ENCODE results near the gene RUVBL2. TPM values are rescaled to one million over a fixed set of nuclear protein-coding genes. Genes with fewer than 3 reads are reported as not detected.
A peak's percentile ranks its signal among the peaks of the same experiment; 100 is the strongest.
"Not testable (repeated sequence)": the region's sequence is repeated elsewhere in the genome, so short reads cannot be mapped to it uniquely, and the experiment has no call there.

The RUVBL2 gene
- total RNA-seq, 2 donors from 2014 or later, result 110 to 126 TPM

- 61% methylated on average over 10 of the region's 12 CpGs for WGBS
- intact Hi-C loops (cut with DNase I); H3K4me3 ChIP-seq; H3K9me3 ChIP-seq; H3K27me3 ChIP-seq (replicated peaks; ENCODE audit: insufficient read depth); DNase-seq (ENCODE audit: low spot score); H3K27ac ChIP-seq; H3K36me3 ChIP-seq; H3K4me1 ChIP-seq (replicated peaks): not testable (repeated sequence)
These were observed 55.3 kb downstream of the RUVBL2 start, which contains the start of gene CGB8 for GRCh38 chr19:49049011-49049410. Gene CGB8, minus strand, starts transcription at chr19:49049111. Its CDS starts 372 bp downstream, at chr19:49048739.

- H3K27ac ChIP-seq; H3K27me3 ChIP-seq (replicated peaks; ENCODE audit: insufficient read depth); H3K36me3 ChIP-seq; H3K9me3 ChIP-seq; intact Hi-C loops (cut with DNase I); H3K4me3 ChIP-seq; H3K4me1 ChIP-seq (replicated peaks); DNase-seq (ENCODE audit: low spot score): not testable (repeated sequence)
- WGBS, result 90% methylated on average over 3 of the region's 4 CpGs
These were observed 56.1 kb downstream of the RUVBL2 start for GRCh38 chr19:49049834-49050233.

- WGBS, result 77% methylated on average over 20 of the region's 24 CpGs
- H3K36me3 ChIP-seq; intact Hi-C loops (cut with DNase I); H3K9me3 ChIP-seq; H3K4me3 ChIP-seq; H3K4me1 ChIP-seq (replicated peaks); DNase-seq (ENCODE audit: low spot score); H3K27me3 ChIP-seq (replicated peaks; ENCODE audit: insufficient read depth); H3K27ac ChIP-seq: not testable (repeated sequence)
These were observed 56.8 kb downstream of the RUVBL2 start for GRCh38 chr19:49050376-49051033.

- Histone ChIP-seq H3K4me3 (peak overlapping the region; percentile 31 to 35), H3K27ac (no peak overlapping the region), H3K4me1 (replicated peaks) (peaks cover 7% of the 10 kb centered on the region), H3K27me3 (replicated peaks; ENCODE audit: insufficient read depth) (no peaks in the 10 kb centered on the region), H3K36me3 (no peaks in the 10 kb centered on the region), H3K9me3 (no peaks in the 10 kb centered on the region)
- TF ChIP-seq POLR2A (IDR thresholded peaks at IDR 0.05) (peak; percentile 74), CTCF (IDR thresholded peaks at IDR 0.05) (peak in 3 of 4 experiments; percentile 34 to 58 (median 46)), POLR2AphosphoS5 (IDR thresholded peaks at IDR 0.05) (peak; percentile 63)
- DNase-seq (ENCODE audit: low spot score), result peak; percentile 51
- intact Hi-C loops (cut with DNase I), result no loop called here
- WGBS, result 3% methylated on average over 61 of the region's 63 CpGs
These were observed 62.6 kb downstream of the RUVBL2 start for GRCh38 chr19:49056101-49056901.

GRCh38 chr19:49056902-49057596 lies 63.4 kb downstream of the RUVBL2 start:
- H3K27me3 ChIP-seq (replicated peaks; ENCODE audit: insufficient read depth); H3K4me1 ChIP-seq (replicated peaks); intact Hi-C loops (cut with DNase I); H3K36me3 ChIP-seq; H3K9me3 ChIP-seq; H3K27ac ChIP-seq; DNase-seq (ENCODE audit: low spot score): not testable (repeated sequence)
- WGBS, result 2% methylated on average over 34 of the region's 34 CpGs
- peak overlapping the region; percentile 31 to 35 for H3K4me3 ChIP-seq

GRCh38 chr19:49057636-49058234 lies 64.0 kb downstream of the RUVBL2 start, which contains the start of gene CGB7:
Gene CGB7, minus strand, starts transcription at chr19:49057749. Its CDS starts 2,374 bp downstream, at chr19:49055375.
- H3K4me3 ChIP-seq, result peak within 1 kb of the TSS; percentile 31 to 35
- DNase-seq (ENCODE audit: low spot score), result peak; percentile 74
- H3K9me3 ChIP-seq, result no peaks in the 10 kb centered on the region
- peak; percentile 57 for TF ChIP-seq POLR2A (IDR thresholded peaks at IDR 0.05)
- no peak for TF ChIP-seq CTCF (IDR thresholded peaks at IDR 0.05)
- peak; percentile 35 for TF ChIP-seq POLR2AphosphoS5 (IDR thresholded peaks at IDR 0.05)
- intact Hi-C loops (cut with DNase I), result no loop called here
- H3K4me1 ChIP-seq (replicated peaks), result peaks cover 7% of the 10 kb centered on the region
- no peaks in the 10 kb centered on the region for H3K36me3 ChIP-seq
- no peak within 1 kb of the TSS for H3K27ac ChIP-seq
- H3K27me3 ChIP-seq (replicated peaks; ENCODE audit: insufficient read depth), result no peaks in the 10 kb centered on the region
- 4% methylated on average over 38 of the region's 38 CpGs for WGBS

All from prostate gland (tissue), 2 donors.